ENCODE data around the gene RBM34. TPM values are rescaled to one million over a fixed set of nuclear protein-coding genes. Genes with fewer than 3 reads are reported as not detected.

The RBM34 gene
- total RNA-seq, 2 donors from 2014 or later: 37.0 to 59.8 TPM

GRCh38 chr1:235107368-235108184, 53.5 kb downstream of the RBM34 start:
- Histone ChIP-seq H3K27me3 (replicated peaks; ENCODE audit: insufficient read depth) (no peaks in the 10 kb centered on the region), H3K4me1 (ENCODE audit: control insufficient read depth in 1 of 2, low read depth in 2 of 2) (peaks cover 0 to 4% of the 10 kb centered on the region in 2 donors), H3K9me3 (no peaks in the 10 kb centered on the region), H3K36me3 (peaks cover 20% of the 10 kb centered on the region), H3K4me3 (no peak overlapping the region), H3K27ac (no peak overlapping the region)
- ATAC-seq (ENCODE audit: insufficient number of reproducible peaks, low FRiP score, low read depth) (no peak), DNase-seq (ENCODE audit: low spot score) (no peak)
- no peak for TF ChIP-seq CTCF (IDR thresholded peaks at IDR 0.05)

GRCh38 chr1:235106457-235106856, 54.6 kb downstream of the RBM34 start:
- Histone ChIP-seq H3K9me3 (no peaks in the 10 kb centered on the region), H3K36me3 (peaks cover 14% of the 10 kb centered on the region), H3K4me1 (ENCODE audit: control insufficient read depth in 1 of 2, low read depth in 2 of 2) (peaks cover 0 to 4% of the 10 kb centered on the region in 2 donors), H3K27ac (no peak overlapping the region), H3K27me3 (replicated peaks; ENCODE audit: insufficient read depth) (no peaks in the 10 kb centered on the region), H3K4me3 (no peak overlapping the region)
- no peak for TF ChIP-seq CTCF (IDR thresholded peaks at IDR 0.05)
- DNase-seq (ENCODE audit: low spot score): no peak
- no peak for ATAC-seq (ENCODE audit: insufficient number of reproducible peaks, low FRiP score, low read depth)

GRCh38 chr1:235105051-235106043, 55.7 kb downstream of the RBM34 start:
- Histone ChIP-seq H3K4me3 (no peak overlapping the region), H3K27ac (no peak overlapping the region), H3K9me3 (no peaks in the 10 kb centered on the region), H3K36me3 (peaks cover 14% of the 10 kb centered on the region), H3K4me1 (ENCODE audit: control insufficient read depth in 1 of 2, low read depth in 2 of 2) (peaks cover 0 to 4% of the 10 kb centered on the region in 2 donors), H3K27me3 (replicated peaks; ENCODE audit: insufficient read depth) (no peaks in the 10 kb centered on the region)
- DNase-seq (ENCODE audit: low spot score): no peak
- no peak for TF ChIP-seq CTCF (IDR thresholded peaks at IDR 0.05)
- ATAC-seq (ENCODE audit: insufficient number of reproducible peaks, low FRiP score, low read depth): no peak

GRCh38 chr1:235102993-235103411, 58.0 kb downstream of the RBM34 start:
- Histone ChIP-seq H3K36me3 (no peaks in the 10 kb centered on the region), H3K4me1 (ENCODE audit: control insufficient read depth in 1 of 2, low read depth in 2 of 2) (peaks cover 0 to 4% of the 10 kb centered on the region in 2 donors), H3K9me3 (no peaks in the 10 kb centered on the region), H3K4me3 (no peak overlapping the region), H3K27ac (no peak overlapping the region), H3K27me3 (replicated peaks; ENCODE audit: insufficient read depth) (no peaks in the 10 kb centered on the region)
- DNase-seq (ENCODE audit: low spot score) (no peak), ATAC-seq (ENCODE audit: insufficient number of reproducible peaks, low FRiP score, low read depth) (no peak)
- no peak for TF ChIP-seq CTCF (IDR thresholded peaks at IDR 0.05)

GRCh38 chr1:235102259-235102582, 58.8 kb downstream of the RBM34 start:
- peaks cover 0 to 4% of the 10 kb centered on the region in 2 donors for H3K4me1 ChIP-seq (ENCODE audit: control insufficient read depth in 1 of 2, low read depth in 2 of 2)
- no peak for ATAC-seq (ENCODE audit: insufficient number of reproducible peaks, low FRiP score, low read depth)
- H3K27me3 ChIP-seq (replicated peaks; ENCODE audit: insufficient read depth): no peaks in the 10 kb centered on the region
- H3K4me3 ChIP-seq: no peak overlapping the region
- H3K9me3 ChIP-seq: no peaks in the 10 kb centered on the region
- no peak for DNase-seq (ENCODE audit: low spot score)
- H3K27ac ChIP-seq: no peak overlapping the region
- no peak for TF ChIP-seq CTCF (IDR thresholded peaks at IDR 0.05)
- H3K36me3 ChIP-seq: no peaks in the 10 kb centered on the region
